GM10248 (cell line): ENCODE data around the gene MARCHF10.

ENCODE experiments used
- CTCF ChIA-PET: fragments of 300-600 bp; sonication (Branson Sonifier 250); formaldehyde crosslinking; extraction: SDS; loops from one replicate; lab custom pipeline; 2021; ENCODE audit warnings: antibody characterized with exemption; lab: Yijun Ruan, JAX
- POLR2A ChIA-PET: fragments of 350-650 bp; sonication (Branson Sonifier 250); formaldehyde crosslinking; extraction: SDS; loops from one replicate; lab custom pipeline; 2020; ENCODE audit warnings: antibody characterized with exemption; lab: Yijun Ruan, JAX
- DNase-seq: peaks from one replicate; pipeline ENCODE4 v3.0.0; 2012; ENCODE audit errors: extremely low spot score
- TF ChIP-seq, protein P1 (sequence below): IDR thresholded peaks from 2 replicates; pipeline ENCODE4 v1.5.1; 2012; ENCODE audit warnings: mild to moderate bottlenecking, low read depth; ENCODE audit errors: extremely low read depth, missing control alignments, control extremely low read depth

MARCHF10 gene

DNA sequence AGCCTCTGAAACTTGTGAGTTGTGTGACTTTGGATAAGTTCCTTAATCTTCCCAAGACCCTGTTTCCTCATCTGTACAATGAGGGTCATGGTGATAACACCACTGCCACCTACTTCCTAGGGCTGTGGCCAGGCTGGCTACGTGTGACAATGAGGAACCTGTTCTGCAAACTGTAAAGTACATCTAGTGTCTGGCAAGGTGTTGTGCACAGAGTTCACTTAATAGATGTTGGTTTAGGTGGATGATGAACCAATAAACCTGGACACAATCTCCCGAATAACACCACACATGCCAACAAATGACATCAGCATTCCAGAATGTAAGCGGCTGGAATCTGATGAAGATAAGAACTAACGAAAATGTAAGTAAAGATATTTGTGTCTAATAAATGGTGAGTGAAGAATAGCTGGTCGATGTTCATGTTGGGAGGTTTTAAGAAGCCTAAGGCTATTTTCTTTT is 82.3 kb downstream of the MARCHF10 start:
- DNase-seq, result no peak
- ChIA-PET CTCF (no interaction called here), POLR2A (no interaction called here)
- TF ChIP-seq, protein P1, sequence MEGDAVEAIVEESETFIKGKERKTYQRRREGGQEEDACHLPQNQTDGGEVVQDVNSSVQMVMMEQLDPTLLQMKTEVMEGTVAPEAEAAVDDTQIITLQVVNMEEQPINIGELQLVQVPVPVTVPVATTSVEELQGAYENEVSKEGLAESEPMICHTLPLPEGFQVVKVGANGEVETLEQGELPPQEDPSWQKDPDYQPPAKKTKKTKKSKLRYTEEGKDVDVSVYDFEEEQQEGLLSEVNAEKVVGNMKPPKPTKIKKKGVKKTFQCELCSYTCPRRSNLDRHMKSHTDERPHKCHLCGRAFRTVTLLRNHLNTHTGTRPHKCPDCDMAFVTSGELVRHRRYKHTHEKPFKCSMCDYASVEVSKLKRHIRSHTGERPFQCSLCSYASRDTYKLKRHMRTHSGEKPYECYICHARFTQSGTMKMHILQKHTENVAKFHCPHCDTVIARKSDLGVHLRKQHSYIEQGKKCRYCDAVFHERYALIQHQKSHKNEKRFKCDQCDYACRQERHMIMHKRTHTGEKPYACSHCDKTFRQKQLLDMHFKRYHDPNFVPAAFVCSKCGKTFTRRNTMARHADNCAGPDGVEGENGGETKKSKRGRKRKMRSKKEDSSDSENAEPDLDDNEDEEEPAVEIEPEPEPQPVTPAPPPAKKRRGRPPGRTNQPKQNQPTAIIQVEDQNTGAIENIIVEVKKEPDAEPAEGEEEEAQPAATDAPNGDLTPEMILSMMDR, result no peak

DNA sequence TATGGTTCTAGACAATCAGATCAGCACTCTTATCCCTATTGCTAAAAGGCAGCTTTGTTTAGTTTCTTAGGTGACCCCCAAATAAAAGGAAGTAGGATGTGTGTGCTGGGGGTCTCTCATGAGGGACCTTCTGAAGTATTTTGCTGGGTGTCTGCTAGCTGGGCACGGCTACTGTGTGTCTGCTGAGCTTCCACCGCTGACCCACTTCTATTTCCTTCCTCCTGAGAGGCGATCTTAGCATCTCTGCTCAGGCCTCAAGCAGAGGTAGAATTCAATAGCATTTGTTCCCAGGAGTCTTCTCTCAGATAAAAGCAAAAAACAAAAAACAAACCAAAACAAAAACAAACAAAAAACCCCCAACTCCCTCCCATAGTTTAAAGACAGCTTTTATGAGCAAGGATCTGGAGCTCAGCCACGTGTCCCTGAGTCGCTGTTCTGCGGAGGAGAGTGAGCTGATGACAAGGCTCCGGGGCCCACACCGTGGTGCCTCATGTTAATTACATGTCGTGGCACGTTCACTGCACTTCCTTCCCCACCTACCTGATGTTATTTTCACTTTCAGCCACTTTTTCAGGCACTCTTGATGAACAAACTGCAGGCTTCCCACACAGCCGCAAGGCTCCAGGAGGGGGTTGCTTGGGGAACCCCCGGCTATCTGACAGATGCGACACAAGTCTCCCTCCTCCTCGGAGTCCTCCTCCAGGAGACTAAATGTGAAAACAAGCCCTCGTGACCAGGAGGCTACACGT is 83.5 kb downstream of the MARCHF10 start:
- ChIA-PET POLR2A (no interaction called here), CTCF (interaction anchor here (1.3 to 1.7 kb wide), 2 partner anchors 8 to 13 kb away, joined by 4 to 5 read pairs; no protein-coding TSS in a partner anchor)
- TF ChIP-seq, protein P1, result peak; percentile 17
- DNase-seq, result peak; percentile 79

DNA sequence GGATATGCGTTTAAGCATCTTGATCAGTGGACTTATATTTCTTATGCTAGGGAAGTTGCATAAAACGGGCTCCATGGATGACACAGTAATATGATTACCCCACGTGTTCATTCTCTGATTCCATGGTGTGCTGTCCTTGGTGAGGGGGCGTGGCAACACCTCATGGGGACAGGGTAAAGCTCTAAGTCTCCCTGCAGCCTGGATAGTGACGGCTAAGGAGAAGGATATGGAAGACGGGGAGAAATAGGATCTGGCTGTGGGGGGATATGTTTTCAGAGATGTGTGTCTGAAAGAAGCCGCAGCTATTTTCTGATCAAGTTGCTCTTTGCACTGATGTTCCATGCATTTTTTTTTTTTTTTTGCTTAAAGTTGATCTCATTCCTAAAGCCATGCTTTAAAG is 84.3 kb downstream of the MARCHF10 start:
- no peak for DNase-seq
- ChIA-PET POLR2A (no interaction called here), CTCF (interaction anchor here (1.3 to 1.7 kb wide), 2 partner anchors 9 to 13 kb away, joined by 4 to 5 read pairs; no protein-coding TSS in a partner anchor)
- TF ChIP-seq, protein P1, result no peak

DNA sequence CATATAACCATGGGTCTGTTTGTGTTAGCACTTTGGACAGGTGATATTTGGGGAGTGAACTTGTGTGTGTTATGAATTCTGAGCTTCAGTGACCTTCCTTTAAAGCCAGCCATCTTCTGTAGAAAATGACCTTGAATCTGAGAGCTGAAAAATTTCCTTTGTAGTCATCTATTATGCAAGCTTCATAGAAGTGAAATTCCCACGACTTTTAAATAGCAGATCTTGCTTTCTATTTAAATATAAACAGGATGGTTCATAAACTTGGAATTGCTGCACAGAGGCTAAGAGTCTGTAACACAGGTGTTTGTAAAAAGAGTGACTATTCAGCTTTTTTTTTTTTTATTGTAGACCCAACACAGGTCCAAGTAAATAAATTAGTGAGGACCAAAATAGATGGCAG is 85.5 kb downstream of the MARCHF10 start:
- DNase-seq, result no peak
- ChIA-PET POLR2A (no interaction called here), CTCF (no interaction called here)
- TF ChIP-seq, protein P1, result no peak

DNA sequence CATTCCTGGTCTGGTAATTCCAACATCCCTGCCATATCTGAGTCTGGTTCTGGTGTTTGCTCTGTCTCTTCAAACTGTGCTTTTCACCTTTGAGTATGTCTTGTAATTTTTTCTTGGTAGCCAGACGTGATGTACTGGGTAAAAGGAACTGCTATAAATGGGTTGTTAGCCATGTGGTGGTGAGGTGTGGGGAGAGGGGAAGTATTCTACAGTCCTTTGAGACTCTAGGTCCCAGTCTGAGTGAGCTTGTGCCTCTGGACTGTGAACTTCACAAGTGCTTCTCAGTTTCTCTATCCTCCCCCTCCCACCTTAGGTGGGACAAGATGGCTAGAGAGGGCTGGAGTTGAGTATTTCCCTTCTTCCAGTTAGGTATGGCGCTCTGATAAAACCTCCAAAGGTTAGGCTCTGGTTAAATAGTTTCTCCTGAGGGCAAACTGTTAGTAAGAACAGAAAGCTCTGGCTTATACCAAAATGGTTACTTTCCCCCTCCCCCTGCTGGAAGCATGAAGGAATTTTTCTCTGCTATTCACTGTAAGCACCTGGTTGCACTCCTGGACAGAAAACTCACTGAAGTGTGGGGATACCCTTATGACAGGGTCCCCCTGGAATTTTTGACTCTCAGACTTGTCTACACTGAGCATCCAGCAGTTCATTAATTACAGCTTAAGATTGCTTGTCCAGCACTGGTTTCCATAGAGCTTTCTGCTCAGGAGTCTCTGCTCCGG is 87.8 kb downstream of the MARCHF10 start:
- ChIA-PET CTCF (no interaction called here), POLR2A (no interaction called here)
- TF ChIP-seq, protein P1, result no peak
- DNase-seq, result no peak

DNA sequence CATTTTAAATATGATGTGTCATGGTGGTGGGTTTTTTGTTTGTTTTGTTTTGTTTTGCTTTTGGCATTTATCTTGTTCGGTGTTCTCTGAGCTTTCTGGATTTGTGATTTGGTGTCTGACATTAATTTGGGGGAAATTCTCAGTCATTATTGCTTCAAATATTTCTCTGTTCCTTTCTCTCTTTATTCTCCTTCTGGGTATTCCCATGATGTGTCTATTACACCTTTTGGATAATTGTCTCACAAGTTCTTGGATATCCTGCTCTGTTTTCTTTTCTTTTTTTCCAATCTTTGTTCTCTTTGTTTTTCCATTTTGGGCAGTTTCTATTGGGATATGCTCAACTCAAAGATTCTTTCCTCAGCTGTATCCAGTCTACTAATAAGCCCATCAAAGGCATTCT is 88.5 kb downstream of the MARCHF10 start:
- POLR2A ChIA-PET, result no interaction called here
- TF ChIP-seq, protein P1, result no peak
- DNase-seq, result no peak
- CTCF ChIA-PET, result no interaction called here
